Stimulated activated CD4-positive, alpha-beta T cell treated with anti-CD3 and anti-CD28 coated beads, Interleukin-12 subunit alpha, Interleukin-12 subunit beta, amount 100 ng/mL, for 4 hours (primary cell): ENCODE data around the gene ATP5F1E.
"Not testable (repeated sequence)": the region's sequence is repeated elsewhere in the genome, so short reads cannot be mapped to it uniquely, and the experiment has no call there.

ENCODE experiments used
- DNase-seq: peaks from one replicate; pipeline ENCODE4 v3.0.0-alpha.2; 2020

ATP5F1E gene

DNA sequence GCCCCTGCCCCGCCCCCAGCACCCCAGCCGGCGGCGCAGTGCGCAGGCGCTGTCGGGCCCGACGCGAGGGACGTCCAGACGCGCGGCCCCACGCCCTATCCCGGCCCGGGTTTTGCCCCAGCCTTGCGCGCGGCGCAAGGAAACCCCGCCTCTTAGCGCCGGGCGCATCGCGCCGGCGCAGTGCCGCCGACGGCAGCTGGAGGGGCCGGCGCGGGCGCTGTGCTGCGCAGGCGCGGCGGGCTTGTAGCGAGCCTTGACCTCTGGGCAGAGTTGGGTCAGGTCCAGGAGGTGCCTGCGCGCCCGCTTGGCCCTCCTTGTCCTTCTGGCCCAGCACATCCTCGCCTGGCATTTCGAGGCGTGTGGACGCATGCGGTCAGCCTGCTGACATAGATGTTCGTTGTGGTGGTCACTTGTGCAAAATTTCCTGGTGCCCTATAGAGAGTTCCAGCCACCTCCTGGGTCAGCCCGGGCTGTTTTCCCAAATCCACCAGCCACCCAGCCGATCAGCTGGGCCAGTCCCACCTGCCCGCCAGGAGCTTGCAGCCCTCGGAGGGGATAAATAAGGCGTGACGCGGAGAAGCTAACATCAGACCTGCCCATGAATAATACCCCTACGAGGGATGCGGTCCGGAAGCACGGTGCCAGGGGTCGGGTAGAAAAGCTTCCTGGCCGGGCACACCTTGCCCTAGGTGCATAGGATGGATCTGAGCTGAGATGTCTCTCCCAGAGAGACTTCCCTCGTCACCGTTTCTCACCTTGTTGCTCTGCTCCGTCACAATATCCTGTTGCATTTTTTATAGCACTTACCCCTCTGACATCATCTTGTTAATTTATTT lies 10.9 kb upstream of the ATP5F1E start:
- DNase-seq, result peak; percentile 94

DNA sequence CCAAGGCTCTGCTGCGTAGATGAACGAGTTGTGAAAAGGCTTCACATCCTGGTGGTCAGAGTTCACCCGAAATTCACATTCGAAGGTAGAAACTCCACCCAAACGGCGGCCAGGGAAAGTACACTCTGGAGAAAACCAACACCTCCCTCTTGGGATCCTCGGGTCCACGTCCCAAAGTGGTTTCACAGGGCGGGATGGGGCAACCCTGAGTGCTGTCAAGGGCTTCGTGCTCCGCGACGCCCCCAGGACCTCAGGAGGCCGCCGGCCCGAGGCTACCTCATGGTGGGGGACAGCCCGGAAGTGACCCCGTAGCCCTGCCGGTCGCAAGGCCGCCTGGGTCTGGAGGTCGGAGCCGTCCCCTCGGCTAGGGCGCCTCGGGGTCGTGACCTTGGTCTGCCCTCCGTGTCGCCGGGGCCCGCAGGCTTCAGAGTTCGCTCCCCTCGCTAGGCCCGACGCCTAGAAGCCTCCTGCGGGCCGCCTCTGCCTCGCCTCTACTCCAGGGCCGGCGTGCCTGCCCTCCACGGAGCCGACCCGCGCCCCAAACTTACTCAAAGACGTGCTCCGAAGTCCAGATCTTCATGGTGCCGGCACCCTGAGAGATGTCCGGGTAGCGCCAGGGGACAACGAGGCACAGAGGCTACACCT lies 10.1 kb upstream of the ATP5F1E start, which contains the start of gene PRELID3B:
Gene PRELID3B (minus strand): TSS at position 636 of the 645 bp plus-strand sequence. CDS start 56 bp downstream, at position 580.
- no peak for DNase-seq

DNA sequence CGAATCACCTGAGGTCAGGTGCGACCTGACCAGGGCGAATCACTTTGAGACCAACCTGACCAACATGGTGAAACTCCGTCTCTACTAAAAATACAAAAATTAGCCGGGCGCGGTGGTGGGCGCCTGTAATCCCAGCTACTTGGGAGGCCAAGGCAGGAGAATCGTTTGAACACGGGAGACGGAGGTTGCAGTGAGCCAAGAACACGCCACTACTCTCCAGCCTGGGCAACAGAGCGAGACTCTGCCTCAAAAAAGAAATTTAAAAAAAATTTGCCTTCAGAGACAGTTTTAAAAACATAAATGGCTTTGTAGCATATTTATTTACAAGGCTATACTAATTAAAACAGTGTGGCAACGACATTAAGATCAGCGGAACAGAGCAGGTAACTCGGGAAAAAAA lies 9.4 kb upstream of the ATP5F1E start:
- DNase-seq, result not testable (repeated sequence)

DNA sequence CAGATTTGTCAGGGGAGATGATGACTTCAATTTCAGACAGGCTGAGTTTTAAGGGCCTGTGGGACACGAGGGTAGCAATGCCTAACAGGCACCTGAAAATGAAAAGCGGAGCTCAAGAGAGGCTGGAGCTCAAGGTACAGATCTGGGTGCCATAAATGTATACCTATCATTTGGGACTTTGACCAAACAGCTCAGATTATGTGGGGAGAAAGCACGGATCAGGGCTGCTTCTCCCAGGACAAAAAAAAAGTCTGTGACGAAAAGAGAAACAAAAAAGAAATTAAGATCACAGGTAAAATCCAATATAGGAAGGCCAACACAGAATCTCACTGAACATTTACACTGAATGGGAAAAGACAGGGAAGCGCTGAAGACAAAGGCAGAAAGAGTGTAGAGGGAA lies 8.5 kb upstream of the ATP5F1E start:
- DNase-seq, result no peak

DNA sequence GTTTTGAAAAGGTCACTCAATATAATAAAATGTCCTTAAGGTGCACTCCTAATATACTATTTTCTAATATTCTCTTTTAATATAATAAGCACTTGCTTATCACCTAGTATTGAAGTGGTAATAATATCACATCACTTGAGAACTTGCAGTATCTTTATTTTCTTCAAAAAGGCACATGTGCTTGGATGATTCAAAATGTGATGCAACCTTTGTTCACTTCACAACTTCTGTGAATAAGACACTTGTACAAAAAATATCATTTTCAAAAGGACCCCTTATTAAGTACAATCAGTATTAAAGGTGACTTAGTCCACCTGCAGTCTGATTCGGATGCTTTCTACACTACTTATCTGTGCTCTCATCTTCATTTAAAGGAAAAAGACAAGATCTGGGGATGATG lies 7.1 kb upstream of the ATP5F1E start:
- DNase-seq, result no peak

DNA sequence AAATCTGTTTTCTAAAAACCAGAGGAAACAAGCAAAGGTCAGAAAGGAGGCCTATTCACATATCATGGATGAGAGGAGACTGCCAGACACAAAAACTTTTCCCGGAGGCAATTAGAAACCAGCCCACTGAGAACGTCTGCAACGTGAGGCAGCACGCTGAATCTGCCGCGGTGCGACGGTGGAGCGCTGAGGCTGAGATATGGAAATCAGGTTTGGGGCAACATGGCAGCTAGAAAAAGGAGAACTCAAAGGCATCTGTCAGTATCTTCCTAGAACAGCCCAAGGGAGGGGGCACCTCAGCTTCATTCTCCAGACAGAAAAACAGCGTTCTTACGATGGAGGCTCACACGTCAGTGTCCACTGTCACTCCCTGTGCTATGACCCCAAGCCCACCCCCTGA lies 5.3 kb upstream of the ATP5F1E start:
- no peak for DNase-seq

DNA sequence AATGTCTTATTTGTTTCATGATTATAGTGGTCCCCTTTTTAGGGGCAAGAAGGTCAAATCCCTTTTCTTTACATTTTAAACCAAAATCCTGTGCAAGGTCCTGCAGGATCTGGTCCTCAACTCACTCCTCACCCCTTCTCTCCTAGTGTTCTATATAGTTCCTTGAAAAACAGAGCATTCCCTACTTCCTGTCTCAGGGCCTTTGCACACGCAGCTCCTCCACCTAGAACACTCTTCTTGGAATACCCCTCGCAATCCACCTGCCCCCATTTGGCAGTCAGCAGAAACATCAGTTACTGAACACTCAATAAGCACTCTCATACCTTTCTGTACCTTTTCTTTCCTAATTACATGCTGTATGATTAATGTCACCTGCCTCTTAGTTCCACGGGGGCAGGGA lies 3.2 kb upstream of the ATP5F1E start:
- no peak for DNase-seq

DNA sequence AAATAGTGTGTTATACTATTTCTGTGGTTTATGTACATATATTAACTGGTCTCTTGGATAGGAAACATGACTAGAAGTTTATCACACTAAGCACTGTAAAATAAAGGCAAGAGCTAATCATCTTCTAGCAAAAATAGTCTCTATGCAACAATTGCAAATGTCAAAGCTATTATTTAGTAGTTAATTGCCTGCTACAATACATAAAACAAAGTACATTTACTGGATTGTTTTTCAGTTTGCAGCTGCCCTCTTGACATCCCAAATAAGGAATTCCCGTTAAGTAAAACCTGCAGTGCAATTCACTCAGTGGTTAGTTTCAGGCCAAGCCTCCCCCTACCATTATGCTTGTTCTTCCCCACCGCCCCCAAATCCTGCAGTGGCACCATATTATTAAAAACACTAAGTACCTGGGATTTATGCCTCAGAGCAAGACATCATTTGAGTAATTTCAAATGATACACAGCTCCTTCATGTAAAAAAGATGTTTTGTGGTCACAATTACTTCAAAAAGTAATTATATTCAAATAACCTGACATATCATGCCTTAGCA lies 1.6 kb upstream of the ATP5F1E start:
- no peak for DNase-seq

DNA sequence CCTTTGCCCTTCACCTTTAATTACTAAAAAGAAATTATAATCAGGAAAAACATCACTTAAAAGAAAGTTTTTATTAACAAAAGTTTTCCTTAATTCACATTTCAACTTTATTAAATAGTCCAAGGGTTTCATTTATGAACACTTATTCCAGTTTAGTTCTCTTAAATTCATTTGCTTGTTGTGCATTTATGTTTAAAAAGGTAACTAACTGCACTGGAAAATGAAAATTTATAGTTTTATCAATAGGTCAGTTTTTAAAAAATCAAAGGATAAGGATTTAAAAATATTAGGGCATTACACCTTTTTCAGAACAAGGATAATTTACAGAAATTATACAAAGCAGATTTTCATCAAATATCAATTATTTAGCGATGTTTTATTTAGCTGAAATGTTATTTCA lies 958 bp upstream of the ATP5F1E start:
- DNase-seq, result no peak

DNA sequence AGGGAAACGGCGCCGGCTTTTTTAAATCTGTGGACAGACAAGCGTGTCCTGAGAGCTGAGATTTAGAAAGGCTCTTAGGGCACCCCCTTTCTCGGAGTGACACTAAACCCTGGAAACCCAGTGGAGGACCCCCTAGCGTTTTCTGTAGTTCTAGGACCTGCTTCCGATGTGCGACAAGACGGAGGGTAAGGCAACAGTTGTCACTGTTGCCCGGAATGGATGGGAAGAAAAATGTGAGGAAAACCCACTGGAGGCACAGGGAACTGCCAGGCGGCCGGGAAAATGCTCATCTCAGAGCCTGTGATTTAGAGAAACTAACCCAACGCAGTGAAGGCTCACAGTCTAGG lies 551 bp upstream of the ATP5F1E start:
- DNase-seq, result no peak

DNA sequence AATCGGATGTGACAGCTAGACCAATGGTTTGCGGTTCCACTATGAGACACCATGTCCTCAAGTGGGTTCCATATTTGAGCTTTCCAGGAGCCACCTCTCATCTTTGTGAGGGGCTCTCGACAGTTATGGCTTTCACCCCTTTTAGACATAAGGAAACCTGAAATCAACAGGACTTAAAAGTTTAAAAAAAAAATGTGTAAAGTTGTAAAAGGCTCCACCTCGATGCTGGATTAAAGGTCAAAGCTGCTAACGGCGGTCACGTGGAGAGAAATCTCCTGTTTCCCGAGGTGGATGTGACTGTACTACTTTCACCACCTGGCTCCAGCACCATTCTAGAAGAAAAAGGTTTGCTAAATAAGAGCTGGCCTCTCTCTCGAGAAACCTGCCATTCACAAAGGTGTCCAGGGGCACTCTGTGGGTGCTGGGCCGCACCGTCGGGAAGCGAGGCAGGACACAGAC lies 542 bp downstream of the ATP5F1E start:
- no peak for DNase-seq

DNA sequence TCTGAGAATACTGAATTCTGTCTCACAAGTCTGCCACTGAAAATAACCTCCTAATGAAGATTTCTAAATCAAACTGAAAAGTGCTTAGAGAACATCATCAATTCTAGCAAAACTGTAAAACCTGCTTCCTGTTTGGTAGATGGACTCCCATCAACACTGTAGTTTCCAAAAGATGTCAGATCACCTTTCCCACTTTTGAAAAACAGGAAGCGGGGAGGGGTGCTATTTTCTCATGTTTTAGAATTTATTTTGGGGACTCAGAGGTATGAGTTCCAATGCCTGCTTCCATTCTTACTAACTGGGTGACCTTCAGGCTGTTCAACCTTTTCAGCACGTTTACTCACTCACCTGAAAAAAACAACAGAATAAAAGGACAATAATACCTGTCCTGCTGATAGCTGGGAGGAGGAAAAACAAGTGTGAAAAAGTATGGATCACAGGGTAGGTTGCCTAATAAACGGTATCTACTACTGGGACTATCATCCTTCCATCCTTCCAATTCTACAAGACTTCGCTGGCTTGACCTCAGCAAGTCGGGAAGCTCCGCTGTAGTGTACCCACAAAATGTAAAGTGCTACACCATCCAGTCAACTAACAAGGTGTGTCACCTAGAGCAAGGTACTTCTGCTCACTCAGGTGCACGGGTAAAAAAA lies 1.1 kb downstream of the ATP5F1E start:
- DNase-seq, result no peak

DNA sequence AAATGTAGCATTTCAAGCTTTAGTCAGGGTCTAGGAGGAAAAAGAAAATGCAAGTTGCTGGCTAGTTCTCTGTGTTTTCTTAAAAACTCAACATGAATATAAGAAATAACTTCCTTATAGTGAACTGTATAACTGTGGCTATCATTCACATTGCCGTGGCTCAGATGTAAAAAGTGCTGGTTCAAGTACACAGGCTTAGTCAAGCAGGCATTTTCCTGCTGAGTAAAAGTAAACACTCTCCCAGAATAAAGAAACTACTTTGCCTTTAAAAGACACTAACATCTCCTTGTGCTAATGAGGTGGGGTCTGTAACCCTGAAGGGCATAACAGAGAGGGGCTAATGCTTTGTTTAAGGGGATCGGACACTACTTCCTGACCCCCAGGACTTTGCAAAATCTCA lies 3.3 kb downstream of the ATP5F1E start:
- no peak for DNase-seq

DNA sequence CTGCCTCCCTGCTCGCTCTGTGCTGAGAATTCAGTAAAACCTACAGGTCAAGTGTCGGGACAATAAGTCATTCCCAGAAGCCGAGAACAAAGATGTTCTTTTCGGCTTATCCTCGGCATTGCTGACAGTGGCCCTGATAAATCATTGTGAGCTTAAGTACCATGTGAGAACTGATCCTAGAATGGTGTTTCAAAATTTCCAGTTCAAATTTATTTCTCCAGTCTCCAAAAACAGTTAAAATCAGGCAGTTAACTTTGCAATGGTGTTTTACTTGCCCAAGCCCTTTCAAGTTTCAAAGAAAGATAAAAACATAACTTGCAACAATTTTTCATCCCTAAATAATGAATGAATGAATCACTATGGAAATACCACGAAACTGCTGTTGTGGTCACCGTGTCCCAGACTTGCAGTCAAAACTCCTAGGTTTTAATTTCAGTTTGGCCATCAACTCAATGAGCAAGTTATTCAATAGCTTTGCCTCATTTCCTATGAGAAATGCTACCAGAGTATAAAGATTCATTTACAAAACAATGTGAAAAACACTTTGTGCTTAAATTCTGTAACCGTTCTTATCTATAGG lies 4.3 kb downstream of the ATP5F1E start:
- DNase-seq, result no peak

DNA sequence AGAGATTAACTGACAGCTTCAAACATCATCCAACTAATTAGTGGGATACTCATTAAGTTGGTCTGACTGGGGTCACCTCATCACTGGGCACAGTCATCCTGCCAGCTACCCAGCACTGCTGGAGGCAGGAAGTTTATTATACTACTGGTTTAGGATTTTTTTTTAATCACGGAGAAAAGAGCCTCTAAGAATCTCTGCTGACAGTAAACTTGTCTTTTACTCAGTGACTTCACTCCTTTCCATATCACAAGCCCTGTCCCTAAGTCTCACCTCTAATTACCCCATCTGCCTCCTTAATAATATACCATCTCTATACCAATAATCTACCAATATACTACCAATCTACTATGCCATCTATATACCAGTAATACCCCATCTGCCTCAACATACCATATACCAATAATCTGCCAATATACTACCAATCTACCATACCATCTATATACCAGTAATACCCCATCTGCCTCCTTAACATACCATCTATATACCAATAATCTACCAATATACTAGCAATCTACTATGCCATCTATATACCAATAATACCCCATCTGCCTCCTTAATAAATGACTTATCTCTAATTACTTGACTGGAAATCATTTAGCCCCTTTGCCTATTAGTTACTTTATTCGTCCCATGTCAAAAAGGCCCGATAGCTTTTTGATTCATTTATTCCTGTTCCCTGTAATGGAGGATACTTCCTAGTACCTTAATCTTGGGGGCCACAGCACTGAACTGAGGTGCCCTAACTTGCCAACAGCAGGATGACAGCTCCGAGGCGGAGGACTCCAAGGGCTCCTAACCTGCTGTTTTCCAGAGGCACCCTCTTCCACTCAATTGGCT lies 5.0 kb downstream of the ATP5F1E start:
- no peak for DNase-seq

DNA sequence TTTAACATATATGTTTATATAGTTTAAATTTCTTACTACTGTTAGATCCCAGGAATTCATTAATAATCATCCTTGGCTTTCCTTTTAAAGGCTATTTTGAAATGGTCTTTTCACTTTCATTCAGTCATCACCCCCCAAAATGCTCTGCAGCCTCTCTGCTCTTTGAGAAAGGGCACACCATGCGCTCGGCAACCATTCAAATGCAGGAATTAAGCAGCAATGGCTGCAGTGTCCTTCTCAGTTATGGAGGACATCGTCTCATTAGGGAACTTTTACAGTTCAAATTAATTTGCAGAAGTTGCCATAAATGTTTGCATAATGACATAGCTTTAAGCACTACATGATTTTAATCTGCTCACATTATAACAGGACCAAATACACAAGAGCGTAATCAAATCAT lies 6.6 kb downstream of the ATP5F1E start:
- DNase-seq, result no peak

DNA sequence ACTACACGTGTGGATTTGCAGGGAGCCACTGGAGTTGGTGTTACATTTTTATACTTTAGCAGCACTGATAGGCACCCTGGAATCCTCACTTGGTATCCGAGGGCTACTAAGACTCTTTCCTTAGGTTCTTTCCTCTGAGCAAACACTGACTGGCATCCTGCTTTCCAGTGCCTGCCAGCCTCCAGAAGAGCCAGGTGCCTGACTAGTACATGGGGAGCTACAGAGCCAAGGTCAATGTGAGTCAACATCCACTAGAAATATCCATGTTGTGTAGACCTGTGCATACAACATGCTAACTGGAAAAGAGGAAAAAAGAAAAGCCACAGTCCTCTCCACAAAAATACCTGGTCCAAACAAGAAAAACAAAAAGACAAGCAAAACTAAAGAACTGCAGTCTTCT lies 7.0 kb downstream of the ATP5F1E start:
- DNase-seq, result no peak

DNA sequence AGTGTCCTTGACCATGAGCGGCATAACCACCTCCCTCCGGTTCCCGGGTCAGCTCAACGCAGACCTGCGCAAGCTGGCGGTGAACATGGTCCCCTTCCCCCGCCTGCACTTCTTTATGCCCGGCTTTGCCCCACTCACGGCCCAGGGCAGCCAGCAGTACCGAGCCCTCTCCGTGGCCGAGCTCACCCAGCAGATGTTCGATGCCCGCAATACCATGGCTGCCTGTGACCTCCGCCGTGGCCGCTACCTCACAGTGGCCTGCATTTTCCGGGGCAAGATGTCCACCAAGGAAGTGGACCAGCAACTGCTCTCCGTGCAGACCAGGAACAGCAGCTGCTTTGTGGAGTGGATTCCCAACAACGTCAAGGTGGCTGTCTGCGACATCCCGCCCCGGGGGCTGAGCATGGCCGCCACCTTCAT lies 8.0 kb downstream of the ATP5F1E start:
- DNase-seq, result no peak

DNA sequence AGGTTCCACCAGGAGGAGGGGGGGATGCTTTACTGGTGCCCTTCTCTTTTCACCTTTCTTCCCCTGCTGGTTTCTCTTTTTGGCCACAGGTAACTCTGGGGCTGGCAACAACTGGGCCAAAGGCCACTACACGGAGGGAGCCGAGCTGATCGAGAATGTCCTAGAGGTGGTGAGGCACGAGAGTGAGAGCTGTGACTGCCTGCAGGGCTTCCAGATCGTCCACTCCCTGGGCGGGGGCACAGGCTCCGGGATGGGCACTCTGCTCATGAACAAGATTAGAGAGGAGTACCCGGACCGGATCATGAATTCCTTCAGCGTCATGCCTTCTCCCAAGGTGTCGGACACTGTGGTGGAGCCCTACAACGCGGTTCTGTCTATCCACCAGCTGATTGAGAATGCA lies 8.5 kb downstream of the ATP5F1E start:
- no peak for DNase-seq

DNA sequence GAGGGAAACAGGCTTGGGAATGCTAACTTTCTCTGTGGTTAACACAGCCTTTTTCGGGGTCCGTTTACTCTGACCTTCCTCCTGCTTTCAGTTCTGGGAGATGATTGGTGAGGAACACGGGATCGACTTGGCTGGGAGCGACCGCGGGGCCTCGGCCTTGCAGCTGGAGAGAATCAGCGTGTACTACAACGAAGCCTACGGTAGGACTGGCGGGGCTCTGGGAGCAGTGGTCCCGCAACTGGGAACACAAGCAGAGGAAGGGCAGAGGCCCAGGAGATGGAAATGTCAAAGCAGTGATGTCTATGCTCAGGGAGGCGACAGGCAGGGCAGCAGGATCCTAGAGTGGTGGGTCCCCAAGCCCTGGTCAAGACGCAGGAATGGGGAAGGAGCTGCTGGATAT lies 9.4 kb downstream of the ATP5F1E start:
- DNase-seq, result no peak

DNA sequence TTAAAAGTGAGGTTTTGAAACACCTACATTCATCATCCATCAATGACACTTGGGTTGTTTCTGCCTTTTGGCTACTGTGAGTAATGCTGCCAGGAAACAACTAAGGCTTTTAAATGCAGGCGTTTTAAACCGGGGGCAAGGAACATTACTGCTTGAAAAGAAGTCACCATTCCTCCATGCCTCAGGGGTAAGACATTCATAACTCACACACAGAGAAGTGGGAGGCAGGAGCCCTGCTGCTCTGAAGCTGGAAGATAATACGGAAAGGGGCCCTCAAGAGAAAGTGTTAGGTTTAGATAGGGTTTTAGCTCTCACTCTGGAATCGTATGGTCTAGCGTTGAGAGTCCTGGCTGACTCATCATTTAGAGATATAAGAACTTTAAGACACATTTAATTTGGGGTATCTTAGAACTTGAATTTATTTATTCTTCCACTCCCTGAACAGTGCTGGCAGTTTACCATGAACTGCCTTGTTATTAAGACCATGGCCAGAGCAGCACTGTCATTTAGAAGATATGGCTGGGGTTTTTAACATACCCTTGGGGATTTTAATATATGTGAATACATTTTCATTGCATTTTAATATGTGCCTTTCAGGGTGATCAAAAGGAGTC lies 11.1 kb downstream of the ATP5F1E start:
- DNase-seq, result no peak

DNA sequence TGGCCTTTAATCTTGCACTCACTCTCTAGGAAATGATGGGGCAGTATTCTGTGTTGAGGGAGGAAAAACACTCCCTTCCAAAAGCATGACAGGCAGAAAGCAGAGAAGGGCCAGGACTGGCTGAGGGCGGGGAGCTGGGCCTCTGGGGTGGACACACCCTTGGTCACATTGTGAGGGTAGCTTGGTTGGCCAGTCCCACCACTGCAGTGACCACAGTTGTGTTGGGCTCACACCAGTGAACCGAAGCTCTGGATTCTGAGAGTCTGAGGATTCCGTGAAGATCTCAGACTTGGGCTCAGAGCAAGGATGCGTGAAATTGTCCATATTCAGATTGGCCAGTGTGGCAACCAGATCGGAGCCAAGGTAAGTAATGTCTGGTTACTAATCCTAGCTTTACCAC lies 12.9 kb downstream of the ATP5F1E start, which contains the start of gene TUBB1:
Gene TUBB1 (plus strand): TSS at position 213 of the 400 bp plus-strand sequence. CDS start 94 bp downstream, at position 307.
- no peak for DNase-seq
